ENCODE results near the gene PLEKHH1. TPM values are rescaled to one million over a fixed set of nuclear protein-coding genes. Genes with fewer than 3 reads are reported as not detected.

The PLEKHH1 gene
- total and polyA plus RNA-seq, 2 experiments from 2014 or later, result 14.7 to 33.9 TPM

DNA sequence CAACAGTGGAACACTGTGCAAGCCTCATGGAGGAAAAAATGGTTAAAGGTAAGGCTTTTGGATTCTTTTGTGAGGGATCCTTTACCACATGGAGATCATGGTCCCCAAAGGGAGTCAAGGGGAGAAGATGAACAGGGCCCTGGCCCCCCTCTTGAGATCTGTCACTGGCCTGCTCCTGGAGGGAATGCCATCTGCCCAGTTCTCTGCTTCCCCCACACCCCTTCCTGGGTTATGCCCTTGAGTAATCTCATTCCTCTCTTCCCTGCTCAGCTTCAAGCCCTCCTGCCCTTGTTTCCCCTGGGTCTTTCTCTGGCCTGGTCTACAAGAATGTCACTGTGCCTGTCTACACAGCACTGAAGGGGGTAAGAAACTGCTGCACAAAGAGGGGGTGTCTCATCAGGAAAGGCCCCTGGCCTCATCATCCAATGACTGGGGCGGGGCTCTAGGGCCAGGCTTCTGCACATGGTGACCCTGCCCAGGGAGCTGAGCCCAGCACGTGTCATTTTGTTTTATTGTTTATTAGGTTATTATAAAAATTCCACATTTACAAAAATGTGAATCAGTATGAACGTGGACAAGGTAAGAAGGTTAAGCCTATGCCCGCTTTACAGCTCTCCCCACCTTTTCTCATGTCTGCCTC is 36.7 kb downstream of the PLEKHH1 start:
- Histone ChIP-seq H3K4me3 (no peak overlapping the region), H3K27ac (ENCODE audit: low read depth) (no peak overlapping the region), H3K4me1 (ENCODE audit: insufficient read depth) (no peaks in the 10 kb centered on the region), H3K36me3 (ENCODE audit: insufficient read depth) (no peaks in the 10 kb centered on the region), H3K27me3 (ENCODE audit: insufficient read depth) (no peaks in the 10 kb centered on the region), H3F3A (replicated peaks; ENCODE audit: low read depth) (no peaks in the 10 kb centered on the region), H3K79me2 (replicated peaks; ENCODE audit: insufficient read depth) (no peaks in the 10 kb centered on the region), H2AFZ (no peak overlapping the region), H3K9me2 (ENCODE audit: insufficient read depth) (no peaks in the 10 kb centered on the region), H3K4me2 (no peak overlapping the region), H4K20me1 (replicated peaks; ENCODE audit: insufficient read depth) (no peaks in the 10 kb centered on the region)
- H3K9me3 Mint-ChIP-seq, result no peaks in the 10 kb centered on the region
- no peak overlapping the region for H3K4me3 Mint-ChIP-seq
- H3K27ac Mint-ChIP-seq, result no peak overlapping the region; the same call in 1 of the 2 replicates
- no peak for ATAC-seq
- DNase-seq (ENCODE audit: low spot score), result no peak
- TF ChIP-seq, protein P1, sequence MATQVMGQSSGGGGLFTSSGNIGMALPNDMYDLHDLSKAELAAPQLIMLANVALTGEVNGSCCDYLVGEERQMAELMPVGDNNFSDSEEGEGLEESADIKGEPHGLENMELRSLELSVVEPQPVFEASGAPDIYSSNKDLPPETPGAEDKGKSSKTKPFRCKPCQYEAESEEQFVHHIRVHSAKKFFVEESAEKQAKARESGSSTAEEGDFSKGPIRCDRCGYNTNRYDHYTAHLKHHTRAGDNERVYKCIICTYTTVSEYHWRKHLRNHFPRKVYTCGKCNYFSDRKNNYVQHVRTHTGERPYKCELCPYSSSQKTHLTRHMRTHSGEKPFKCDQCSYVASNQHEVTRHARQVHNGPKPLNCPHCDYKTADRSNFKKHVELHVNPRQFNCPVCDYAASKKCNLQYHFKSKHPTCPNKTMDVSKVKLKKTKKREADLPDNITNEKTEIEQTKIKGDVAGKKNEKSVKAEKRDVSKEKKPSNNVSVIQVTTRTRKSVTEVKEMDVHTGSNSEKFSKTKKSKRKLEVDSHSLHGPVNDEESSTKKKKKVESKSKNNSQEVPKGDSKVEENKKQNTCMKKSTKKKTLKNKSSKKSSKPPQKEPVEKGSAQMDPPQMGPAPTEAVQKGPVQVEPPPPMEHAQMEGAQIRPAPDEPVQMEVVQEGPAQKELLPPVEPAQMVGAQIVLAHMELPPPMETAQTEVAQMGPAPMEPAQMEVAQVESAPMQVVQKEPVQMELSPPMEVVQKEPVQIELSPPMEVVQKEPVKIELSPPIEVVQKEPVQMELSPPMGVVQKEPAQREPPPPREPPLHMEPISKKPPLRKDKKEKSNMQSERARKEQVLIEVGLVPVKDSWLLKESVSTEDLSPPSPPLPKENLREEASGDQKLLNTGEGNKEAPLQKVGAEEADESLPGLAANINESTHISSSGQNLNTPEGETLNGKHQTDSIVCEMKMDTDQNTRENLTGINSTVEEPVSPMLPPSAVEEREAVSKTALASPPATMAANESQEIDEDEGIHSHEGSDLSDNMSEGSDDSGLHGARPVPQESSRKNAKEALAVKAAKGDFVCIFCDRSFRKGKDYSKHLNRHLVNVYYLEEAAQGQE (IDR thresholded peaks at IDR 0.05; ENCODE audit: unreplicated experiment), result no peak
- TF ChIP-seq ZNF331 (CRISPR knock-in tag; IDR thresholded peaks at IDR 0.05; ENCODE audit: low read depth) (no peak), CREB1 (CRISPR knock-in tag; IDR thresholded peaks at IDR 0.05; ENCODE audit: low read depth) (no peak), EZH2phosphoT487 (IDR thresholded peaks at IDR 0.05; ENCODE audit: unreplicated experiment) (no peak), STAT1 (IDR thresholded peaks at IDR 0.05; ENCODE audit: unreplicated experiment) (no peak), POLR2AphosphoS5 (IDR thresholded peaks at IDR 0.05; ENCODE audit: low read depth) (no peak), EZH2 (IDR thresholded peaks at IDR 0.05; ENCODE audit: low read depth, unreplicated experiment) (no peak), JUNB (IDR thresholded peaks at IDR 0.05; ENCODE audit: unreplicated experiment) (no peak), ZNF114 (CRISPR knock-in tag; IDR thresholded peaks at IDR 0.05) (no peak), NANOG (IDR thresholded peaks at IDR 0.05; ENCODE audit: borderline replicate concordance) (no peak)
- TF ChIP-seq, protein P2, sequence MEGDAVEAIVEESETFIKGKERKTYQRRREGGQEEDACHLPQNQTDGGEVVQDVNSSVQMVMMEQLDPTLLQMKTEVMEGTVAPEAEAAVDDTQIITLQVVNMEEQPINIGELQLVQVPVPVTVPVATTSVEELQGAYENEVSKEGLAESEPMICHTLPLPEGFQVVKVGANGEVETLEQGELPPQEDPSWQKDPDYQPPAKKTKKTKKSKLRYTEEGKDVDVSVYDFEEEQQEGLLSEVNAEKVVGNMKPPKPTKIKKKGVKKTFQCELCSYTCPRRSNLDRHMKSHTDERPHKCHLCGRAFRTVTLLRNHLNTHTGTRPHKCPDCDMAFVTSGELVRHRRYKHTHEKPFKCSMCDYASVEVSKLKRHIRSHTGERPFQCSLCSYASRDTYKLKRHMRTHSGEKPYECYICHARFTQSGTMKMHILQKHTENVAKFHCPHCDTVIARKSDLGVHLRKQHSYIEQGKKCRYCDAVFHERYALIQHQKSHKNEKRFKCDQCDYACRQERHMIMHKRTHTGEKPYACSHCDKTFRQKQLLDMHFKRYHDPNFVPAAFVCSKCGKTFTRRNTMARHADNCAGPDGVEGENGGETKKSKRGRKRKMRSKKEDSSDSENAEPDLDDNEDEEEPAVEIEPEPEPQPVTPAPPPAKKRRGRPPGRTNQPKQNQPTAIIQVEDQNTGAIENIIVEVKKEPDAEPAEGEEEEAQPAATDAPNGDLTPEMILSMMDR (conservative IDR thresholded peaks at IDR 0.05; ENCODE audit: low read depth in 2 of 2), result no peak
- TF ChIP-seq, protein P3, sequence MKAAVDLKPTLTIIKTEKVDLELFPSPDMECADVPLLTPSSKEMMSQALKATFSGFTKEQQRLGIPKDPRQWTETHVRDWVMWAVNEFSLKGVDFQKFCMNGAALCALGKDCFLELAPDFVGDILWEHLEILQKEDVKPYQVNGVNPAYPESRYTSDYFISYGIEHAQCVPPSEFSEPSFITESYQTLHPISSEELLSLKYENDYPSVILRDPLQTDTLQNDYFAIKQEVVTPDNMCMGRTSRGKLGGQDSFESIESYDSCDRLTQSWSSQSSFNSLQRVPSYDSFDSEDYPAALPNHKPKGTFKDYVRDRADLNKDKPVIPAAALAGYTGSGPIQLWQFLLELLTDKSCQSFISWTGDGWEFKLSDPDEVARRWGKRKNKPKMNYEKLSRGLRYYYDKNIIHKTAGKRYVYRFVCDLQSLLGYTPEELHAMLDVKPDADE (IDR thresholded peaks at IDR 0.05), result no peak
- TF ChIP-seq, protein P4, sequence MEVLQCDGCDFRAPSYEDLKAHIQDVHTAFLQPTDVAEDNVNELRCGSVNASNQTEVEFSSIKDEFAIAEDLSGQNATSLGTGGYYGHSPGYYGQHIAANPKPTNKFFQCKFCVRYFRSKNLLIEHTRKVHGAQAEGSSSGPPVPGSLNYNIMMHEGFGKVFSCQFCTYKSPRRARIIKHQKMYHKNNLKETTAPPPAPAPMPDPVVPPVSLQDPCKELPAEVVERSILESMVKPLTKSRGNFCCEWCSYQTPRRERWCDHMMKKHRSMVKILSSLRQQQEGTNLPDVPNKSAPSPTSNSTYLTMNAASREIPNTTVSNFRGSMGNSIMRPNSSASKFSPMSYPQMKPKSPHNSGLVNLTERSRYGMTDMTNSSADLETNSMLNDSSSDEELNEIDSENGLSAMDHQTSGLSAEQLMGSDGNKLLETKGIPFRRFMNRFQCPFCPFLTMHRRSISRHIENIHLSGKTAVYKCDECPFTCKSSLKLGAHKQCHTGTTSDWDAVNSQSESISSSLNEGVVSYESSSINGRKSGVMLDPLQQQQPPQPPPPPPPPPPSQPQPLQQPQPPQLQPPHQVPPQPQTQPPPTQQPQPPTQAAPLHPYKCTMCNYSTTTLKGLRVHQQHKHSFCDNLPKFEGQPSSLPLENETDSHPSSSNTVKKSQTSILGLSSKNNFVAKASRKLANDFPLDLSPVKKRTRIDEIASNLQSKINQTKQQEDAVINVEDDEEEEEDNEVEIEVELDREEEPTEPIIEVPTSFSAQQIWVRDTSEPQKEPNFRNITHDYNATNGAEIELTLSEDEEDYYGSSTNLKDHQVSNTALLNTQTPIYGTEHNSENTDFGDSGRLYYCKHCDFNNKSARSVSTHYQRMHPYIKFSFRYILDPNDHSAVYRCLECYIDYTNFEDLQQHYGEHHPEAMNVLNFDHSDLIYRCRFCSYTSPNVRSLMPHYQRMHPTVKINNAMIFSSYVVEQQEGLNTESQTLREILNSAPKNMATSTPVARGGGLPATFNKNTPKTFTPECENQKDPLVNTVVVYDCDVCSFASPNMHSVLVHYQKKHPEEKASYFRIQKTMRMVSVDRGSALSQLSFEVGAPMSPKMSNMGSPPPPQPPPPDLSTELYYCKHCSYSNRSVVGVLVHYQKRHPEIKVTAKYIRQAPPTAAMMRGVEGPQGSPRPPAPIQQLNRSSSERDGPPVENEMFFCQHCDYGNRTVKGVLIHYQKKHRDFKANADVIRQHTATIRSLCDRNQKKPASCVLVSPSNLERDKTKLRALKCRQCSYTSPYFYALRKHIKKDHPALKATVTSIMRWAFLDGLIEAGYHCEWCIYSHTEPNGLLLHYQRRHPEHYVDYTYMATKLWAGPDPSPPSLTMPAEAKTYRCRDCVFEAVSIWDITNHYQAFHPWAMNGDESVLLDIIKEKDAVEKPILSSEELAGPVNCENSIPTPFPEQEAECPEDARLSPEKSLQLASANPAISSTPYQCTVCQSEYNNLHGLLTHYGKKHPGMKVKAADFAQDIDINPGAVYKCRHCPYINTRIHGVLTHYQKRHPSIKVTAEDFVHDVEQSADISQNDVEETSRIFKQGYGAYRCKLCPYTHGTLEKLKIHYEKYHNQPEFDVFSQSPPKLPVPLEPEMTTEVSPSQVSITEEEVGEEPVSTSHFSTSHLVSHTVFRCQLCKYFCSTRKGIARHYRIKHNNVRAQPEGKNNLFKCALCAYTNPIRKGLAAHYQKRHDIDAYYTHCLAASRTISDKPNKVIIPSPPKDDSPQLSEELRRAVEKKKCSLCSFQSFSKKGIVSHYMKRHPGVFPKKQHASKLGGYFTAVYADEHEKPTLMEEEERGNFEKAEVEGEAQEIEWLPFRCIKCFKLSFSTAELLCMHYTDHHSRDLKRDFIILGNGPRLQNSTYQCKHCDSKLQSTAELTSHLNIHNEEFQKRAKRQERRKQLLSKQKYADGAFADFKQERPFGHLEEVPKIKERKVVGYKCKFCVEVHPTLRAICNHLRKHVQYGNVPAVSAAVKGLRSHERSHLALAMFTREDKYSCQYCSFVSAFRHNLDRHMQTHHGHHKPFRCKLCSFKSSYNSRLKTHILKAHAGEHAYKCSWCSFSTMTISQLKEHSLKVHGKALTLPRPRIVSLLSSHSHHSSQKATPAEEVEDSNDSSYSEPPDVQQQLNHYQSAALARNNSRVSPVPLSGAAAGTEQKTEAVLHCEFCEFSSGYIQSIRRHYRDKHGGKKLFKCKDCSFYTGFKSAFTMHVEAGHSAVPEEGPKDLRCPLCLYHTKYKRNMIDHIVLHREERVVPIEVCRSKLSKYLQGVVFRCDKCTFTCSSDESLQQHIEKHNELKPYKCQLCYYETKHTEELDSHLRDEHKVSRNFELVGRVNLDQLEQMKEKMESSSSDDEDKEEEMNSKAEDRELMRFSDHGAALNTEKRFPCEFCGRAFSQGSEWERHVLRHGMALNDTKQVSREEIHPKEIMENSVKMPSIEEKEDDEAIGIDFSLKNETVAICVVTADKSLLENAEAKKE (CRISPR knock-in tag; IDR thresholded peaks at IDR 0.05), result no peak
- H3K4me1 Mint-ChIP-seq, result peaks cover 18% of the 10 kb centered on the region
- H3K36me3 Mint-ChIP-seq (ENCODE audit: low read depth), result peaks cover 5% of the 10 kb centered on the region; the same call in 2 of the 3 replicates
- no peaks in the 10 kb centered on the region for H3K27me3 Mint-ChIP-seq (ENCODE audit: insufficient read depth, low read depth, poor library complexity)

All from GM23338 (cell line).